CD1c-positive myeloid dendritic cell (primary cell): Measurements from ENCODE around the gene SPEN.
"Not testable (repeated sequence)": the region's sequence is repeated elsewhere in the genome, so short reads cannot be mapped to it uniquely, and the experiment has no call there.

ENCODE experiments used
- DNase-seq: peaks from one replicate; pipeline ENCODE4 v3.0.0-alpha.2; 2016; ENCODE audit errors: extremely low spot score

SPEN gene

DNA sequence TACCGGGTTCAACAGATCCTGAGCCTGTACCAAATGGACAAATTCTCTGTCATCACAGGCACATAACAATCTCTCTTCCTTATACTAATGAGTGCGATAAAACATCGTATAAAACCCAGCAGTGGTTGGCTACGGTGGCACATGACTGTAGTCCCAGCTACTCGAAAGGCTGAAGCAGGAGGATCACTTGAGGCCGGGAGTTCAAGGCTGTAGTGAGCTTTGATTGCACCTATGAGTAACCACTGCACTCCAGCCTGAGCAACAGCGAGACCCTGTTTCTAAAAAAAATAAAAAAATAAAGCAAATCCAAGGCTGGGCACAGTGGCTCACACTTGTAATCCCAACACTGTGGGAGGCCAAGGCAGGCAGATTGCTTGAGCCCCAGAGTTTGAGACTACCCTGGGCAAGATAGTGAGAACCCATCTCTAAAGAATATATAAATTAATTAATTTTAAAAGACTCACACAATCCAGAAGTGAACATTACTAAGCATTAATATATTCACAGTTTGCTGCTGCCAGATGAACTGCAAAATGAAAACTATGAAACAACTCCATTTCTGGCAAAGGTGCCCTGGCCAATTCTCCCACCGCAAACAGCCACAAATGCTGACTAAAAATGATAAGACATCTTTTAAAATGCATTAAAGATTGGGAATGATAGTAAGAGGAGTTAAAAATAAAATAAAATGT lies 115.3 kb downstream of the SPEN start:
- no peak for DNase-seq

GRCh38 chr1:15963363-15963967 lies 116.0 kb downstream of the SPEN start:
- no peak for DNase-seq

DNA sequence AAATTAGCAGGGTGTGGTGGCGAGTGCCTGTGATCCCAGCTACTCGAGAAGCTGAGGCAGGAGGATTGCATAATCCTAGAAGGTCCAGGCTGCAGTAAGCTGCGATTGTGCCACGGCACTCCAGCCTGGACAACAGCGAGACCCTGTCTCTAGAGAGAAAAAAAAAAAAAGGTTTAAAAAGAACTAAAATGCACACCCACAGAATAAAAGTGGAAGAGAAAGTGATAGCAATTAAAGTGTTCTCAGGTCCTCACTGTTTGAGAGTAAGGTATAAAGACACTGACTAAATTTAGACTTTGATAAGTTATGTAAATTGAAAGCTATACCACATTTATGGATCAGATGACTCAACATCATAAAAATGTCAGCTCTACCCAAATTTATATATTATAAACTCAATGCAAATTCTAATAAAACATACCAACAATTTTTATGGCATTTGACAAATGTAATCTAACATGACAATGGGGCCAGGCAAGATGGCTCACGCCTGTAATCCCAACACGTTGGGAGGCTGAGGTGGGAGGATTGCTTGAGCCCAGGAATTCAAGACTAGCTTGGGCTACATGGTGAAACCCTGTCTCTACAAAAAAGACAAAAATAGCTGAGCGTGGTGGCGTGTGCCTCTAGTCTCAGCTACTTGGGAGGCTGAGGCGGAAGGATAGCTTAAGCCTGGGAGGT lies 116.6 kb downstream of the SPEN start:
- no peak for DNase-seq

DNA sequence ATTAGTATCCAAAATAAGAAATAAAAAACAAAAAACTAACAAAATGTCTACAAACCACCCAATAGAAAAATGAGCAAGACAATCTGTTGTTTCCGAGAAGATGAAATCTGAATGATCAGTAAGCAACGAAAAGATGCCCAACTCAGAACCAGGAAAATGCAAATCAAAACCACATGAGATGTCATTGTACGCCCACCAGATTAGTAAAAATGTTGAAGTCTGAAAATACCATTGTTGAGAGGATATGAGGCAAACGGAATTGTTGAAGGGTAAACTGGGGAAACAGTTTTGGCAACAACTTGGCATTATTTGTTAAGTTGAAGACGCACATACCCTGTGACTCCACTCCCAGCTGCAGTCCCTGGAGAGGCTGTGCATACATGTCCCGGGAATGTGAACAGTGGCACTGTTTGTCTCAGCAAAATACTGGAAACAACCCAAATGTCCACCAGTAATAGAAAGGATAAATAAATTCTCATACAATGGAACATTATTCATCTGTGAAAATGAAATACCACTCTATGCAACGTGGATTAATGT lies 117.8 kb downstream of the SPEN start:
- peak; percentile 66 for DNase-seq

DNA sequence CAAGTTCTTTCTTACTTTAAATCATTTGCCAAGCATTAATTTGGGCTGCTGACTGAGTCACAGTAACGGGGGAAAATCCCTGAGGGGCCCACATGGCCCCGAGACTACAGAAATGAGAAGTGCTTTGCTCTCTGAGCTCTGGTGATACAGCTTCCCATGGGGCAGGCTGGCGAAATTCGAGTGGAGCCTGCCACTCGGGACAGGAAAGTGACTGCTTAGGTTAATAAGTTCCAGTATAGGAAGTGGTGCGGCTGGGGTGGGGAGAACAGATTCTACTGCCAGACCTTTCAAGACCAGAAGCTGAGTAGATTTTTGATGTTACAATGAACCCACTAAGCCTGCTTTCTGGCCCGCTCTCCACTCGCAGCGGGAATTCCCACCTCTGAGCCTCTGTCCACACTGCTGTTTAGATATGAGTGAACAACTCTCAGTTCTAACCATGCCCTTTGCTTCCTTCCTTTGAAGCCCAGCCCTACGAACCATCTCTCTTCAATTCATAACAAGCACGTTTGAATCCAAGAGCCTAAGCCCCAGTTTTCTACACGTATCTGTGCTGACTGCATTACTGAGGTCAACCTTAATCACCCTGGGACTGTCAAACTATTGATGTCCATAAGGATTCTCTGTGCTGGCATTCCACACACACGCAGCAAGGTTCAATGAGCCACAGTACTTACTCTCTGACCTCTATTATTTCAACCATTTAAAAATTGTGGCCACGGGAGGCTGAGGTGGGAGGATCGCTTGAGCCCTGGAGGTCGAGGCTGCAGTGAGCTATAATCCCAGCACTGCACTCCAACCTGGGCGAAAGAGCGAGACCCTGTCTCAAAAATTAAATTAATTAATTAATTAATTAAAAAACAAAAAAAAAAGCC lies 118.8 kb downstream of the SPEN start:
- DNase-seq, result peak; percentile 84

DNA sequence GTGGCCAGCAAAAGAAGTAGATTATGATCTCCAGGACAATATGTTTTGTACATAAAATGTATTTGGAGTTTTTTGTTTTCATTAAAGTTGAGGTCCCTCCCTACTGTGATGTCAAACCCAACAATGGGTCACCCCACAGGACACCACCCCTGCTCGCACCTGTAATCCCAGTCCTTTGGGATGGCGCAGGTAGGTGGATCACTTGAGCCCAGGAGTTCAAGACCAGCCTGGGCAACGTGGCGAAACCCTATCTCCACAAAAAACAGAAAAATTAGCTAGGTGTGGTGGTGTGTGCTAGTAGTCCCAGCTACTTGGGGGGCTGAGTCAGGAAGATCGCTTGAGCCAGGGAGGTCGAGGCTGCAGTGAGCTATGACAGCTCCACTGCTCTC lies 119.4 kb downstream of the SPEN start:
- DNase-seq, result no peak

DNA sequence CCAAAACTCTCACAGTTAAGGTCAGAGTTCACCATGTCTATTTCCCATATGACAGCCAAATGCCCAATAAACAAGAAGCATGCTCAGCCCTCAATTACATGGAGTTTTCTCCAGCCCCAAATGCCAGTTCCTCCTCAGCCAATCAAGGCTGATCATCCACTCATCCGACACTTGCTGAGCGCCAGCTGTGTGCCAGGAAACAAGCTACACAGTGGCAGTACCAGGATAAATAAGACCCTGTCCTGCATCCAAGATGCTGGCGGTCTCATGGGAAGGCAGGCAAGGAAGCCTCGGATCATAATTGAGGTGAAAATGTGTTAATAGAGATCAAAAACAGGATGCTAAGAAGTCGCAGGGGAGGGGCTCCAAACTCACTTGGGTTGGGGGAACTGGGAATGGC lies 120.7 kb downstream of the SPEN start:
- no peak for DNase-seq

- no peak for DNase-seq
These were observed 121.9 kb downstream of the SPEN start for GRCh38 chr1:15969321-15969880.

GRCh38 chr1:15970911-15971310 lies 123.4 kb downstream of the SPEN start:
- no peak for DNase-seq

GRCh38 chr1:15972409-15972808 lies 124.9 kb downstream of the SPEN start:
- no peak for DNase-seq

GRCh38 chr1:15973772-15974171 lies 126.3 kb downstream of the SPEN start:
- DNase-seq, result no peak

DNA sequence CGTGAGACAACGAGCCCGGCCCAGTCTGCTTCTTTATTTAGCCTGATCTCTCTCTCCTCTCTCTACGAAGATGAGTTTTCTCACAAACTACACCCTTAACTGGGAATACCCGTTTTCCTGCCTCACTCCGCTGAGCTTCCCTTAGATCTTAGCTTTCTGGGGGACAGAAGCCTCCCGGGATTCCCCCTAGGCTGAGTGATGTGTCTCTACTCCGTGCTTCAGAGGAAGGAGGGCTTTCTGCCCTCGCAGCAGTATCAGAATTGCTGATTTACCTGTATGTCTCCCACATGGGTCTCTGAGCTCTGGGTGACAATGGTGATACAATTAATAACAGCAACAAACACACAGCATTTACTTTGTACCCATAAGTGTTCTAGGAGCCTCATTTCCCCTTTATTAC lies 127.3 kb downstream of the SPEN start:
- no peak for DNase-seq

GRCh38 chr1:15975358-15975804 lies 127.9 kb downstream of the SPEN start:
- peak; percentile 85 for DNase-seq

DNA sequence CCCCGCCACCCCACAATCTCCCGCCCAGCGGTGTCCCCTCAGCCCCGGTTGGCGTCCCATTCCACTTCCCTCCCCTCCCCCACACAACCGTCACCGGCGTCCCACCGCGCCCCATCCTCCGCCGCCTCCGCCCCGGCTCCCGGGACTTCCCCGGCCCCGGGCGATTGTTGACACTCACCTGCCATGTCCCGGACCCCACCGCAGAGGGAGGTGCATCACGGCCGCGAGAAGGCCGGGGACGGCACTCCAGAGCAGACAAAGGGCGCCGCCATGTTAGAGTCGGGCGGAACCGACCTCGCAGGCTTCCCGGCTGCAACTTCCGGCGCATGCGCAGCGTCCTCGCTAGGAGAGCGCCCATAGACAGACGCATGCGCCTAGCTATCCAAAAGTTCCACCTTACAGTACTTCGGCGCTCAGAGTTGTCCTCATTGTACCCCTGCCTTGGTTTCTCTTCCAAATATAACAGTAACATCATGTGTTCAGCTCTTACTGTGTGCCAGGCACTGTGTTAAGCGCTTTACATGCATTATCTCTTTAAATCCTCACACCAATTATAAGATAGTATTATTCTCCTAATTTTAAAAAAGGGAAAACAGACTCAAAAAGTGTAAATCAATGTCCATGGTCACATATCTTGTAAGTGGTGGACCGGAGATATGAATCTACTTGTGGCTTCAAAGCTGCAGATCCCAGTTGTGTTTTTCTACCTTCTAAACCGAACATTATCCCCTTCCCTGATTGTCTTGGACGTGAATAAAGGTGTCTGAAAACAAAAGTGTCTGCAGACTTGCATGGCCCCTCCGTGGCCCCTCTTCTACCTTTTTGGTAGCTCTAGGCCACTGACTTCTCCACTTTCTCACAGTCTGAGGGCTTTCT lies 128.5 kb downstream of the SPEN start, which contains the start of gene ZBTB17:
Gene ZBTB17, minus strand, starts transcription at position 297 of the 876 bp plus-strand sequence. CDS start 27,606 bp downstream, outside the sequence.
- peak; percentile 98 for DNase-seq

GRCh38 chr1:15977947-15978346 lies 130.4 kb downstream of the SPEN start:
- not testable (repeated sequence) for DNase-seq

GRCh38 chr1:15981679-15982078 lies 134.2 kb downstream of the SPEN start:
- DNase-seq, result no peak

- DNase-seq, result no peak
These were observed 135.8 kb downstream of the SPEN start for GRCh38 chr1:15983275-15983674.

- no peak for DNase-seq
These were observed 138.2 kb downstream of the SPEN start for GRCh38 chr1:15985611-15986297.

- DNase-seq, result no peak
These were observed 141.6 kb downstream of the SPEN start for GRCh38 chr1:15988856-15989736.
